NB4 (cell line): ENCODE measurements around the gene FGF14.

ENCODE experiments used
- MYC ChIP-seq: IDR thresholded peaks from 2 replicates; pipeline ENCODE4 v1.6.1; 2011; ENCODE audit warnings: low read depth, low read length
- POLR2A ChIP-seq: IDR thresholded peaks from 2 replicates; pipeline ENCODE4 v1.6.1; 2011; ENCODE audit warnings: mild to moderate bottlenecking; ENCODE audit not compliant: insufficient read length; ENCODE audit errors: extremely low read depth
- TF ChIP-seq, protein P1 (sequence below): IDR thresholded peaks from one replicate; pipeline ENCODE4 v1.5.1; 2012; ENCODE audit warnings: low read depth, low read length
- TF ChIP-seq, protein P2 (sequence below): IDR thresholded peaks from 2 replicates; pipeline ENCODE4 v1.6.1; 2011; ENCODE audit warnings: low read depth, low read length

DNA sequence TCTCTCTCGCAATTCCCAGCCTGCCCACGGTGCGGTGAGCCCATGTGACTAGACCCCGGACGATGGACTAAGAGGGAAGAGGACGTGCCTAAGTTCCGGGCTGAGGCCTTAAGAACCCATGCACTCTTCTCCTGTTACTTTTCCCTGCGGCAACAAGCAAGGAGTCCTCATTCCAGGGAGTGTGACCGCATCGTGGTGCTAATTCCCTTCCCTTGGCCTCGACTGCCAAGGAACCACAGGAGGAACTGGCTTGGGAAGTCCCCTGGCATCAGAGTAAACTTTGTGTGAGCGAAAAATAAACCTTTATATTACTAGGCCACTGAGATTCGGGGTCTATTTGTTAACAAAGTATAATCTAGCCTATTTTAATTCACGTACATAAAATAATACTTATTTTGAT lies 34.0 kb downstream of the FGF14 start:
- TF ChIP-seq POLR2A (no peak), MYC (no peak)
- TF ChIP-seq, protein P1, sequence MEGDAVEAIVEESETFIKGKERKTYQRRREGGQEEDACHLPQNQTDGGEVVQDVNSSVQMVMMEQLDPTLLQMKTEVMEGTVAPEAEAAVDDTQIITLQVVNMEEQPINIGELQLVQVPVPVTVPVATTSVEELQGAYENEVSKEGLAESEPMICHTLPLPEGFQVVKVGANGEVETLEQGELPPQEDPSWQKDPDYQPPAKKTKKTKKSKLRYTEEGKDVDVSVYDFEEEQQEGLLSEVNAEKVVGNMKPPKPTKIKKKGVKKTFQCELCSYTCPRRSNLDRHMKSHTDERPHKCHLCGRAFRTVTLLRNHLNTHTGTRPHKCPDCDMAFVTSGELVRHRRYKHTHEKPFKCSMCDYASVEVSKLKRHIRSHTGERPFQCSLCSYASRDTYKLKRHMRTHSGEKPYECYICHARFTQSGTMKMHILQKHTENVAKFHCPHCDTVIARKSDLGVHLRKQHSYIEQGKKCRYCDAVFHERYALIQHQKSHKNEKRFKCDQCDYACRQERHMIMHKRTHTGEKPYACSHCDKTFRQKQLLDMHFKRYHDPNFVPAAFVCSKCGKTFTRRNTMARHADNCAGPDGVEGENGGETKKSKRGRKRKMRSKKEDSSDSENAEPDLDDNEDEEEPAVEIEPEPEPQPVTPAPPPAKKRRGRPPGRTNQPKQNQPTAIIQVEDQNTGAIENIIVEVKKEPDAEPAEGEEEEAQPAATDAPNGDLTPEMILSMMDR = no peak
- TF ChIP-seq, protein P2, sequence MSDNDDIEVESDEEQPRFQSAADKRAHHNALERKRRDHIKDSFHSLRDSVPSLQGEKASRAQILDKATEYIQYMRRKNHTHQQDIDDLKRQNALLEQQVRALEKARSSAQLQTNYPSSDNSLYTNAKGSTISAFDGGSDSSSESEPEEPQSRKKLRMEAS = no peak
